Naive thymus-derived CD8-positive, alpha-beta T cell (primary cell): ENCODE measurements around the gene PAX2. TPM values are rescaled to one million over a fixed set of nuclear protein-coding genes. Genes with fewer than 3 reads are reported as not detected.

Experiments used
- ATAC-seq, 2 donors: fragments of 150-1000 bp; cut with Tn5 transposase in 1 of 2; sonication (Bioruptor Pico), chemical (Tn5 transposase) in 1 of 2; 1 replicate in 1 of 2; 2 replicates in 1 of 2; pipeline ENCODE4 v1.10.0; 2021; ENCODE audit warnings: mild to moderate bottlenecking in 2 of 2, moderate library complexity in 2 of 2
- POLR2A ChIA-PET: fragments of 350-600 bp; sonication (Branson Sonifier 250); formaldehyde crosslinking; loops from one replicate; lab custom pipeline; 2021; ENCODE audit warnings: antibody characterized with exemption; lab: Charles Lee
- DNase-seq, 10 donors: peaks; one replicate each; pipeline versions ENCODE4 v3.0.0 to v3.0.0-alpha.2; 2020 to 2022
- H3K27ac Mint-ChIP-seq, 10 donors: one replicate each; pipeline ENCODE4 v1.8.0; 2020 to 2022; ENCODE audit warnings: mild to moderate bottlenecking in 10 of 10, mixed read lengths in 10 of 10, moderate library complexity in 4 of 10, inconsistent platforms in 1 of 10
- H3K27me3 Mint-ChIP-seq, 5 donors: one replicate each; pipeline ENCODE4 v1.8.0; 2021 to 2022; ENCODE audit warnings: mixed read lengths in 5 of 5
- H3K36me3 Mint-ChIP-seq, 3 donors: one replicate each; pipeline ENCODE4 v1.8.0; 2020 to 2022; ENCODE audit warnings: mixed read lengths in 3 of 3, mild to moderate bottlenecking in 2 of 3, inconsistent platforms in 1 of 3
- H3K4me1 Mint-ChIP-seq, 4 donors: one replicate each; pipeline ENCODE4 v1.8.0; 2021 to 2022; ENCODE audit warnings: mixed read lengths in 4 of 4
- H3K4me3 Mint-ChIP-seq, 10 donors: one replicate each; pipeline ENCODE4 v1.8.0; 2020 to 2022; ENCODE audit warnings: mild to moderate bottlenecking in 10 of 10, mixed read lengths in 10 of 10, moderate library complexity in 6 of 10, inconsistent platforms in 1 of 10
- H3K9me3 Mint-ChIP-seq, 9 donors: one replicate each; pipeline ENCODE4 v1.8.0; 2020 to 2022; ENCODE audit warnings: mixed read lengths in 9 of 9, mild to moderate bottlenecking in 3 of 9, inconsistent platforms in 1 of 9, moderate library complexity in 1 of 9
- polyA plus RNA-seq, 3 donors: library from polyadenylated mRNA; unstranded; fragments of 300-500 nt; fragmentation: Illumina TruSeq; gene quantifications; one replicate each; pipeline ENCODE4 v1.2.3, GENCODE V29; 2021
- total RNA-seq, 8 experiments: library from RNA in 2 of 8; stranded (reverse) in 2 of 8; gene quantifications; one replicate each; pipeline ENCODE4 v1.2.3 and lab custom pipeline; 2021 to 2026

PAX2 gene
- total and polyA plus RNA-seq, 5 experiments from 2014 or later = not detected

- Mint-ChIP-seq H3K4me3 (peak overlapping the region in 9 of 10 donors; percentile 24 to 79 (median 51)), H3K4me1 (peaks cover 23 to 32% (median 29%) of the 10 kb centered on the region in 4 donors), H3K27me3 (peaks cover 41 to 78% (median 56%) of the 10 kb centered on the region in 5 donors), H3K9me3 (peaks cover 0 to 4% (median 0%) of the 10 kb centered on the region in 9 donors), H3K27ac (peak overlapping the region in 2 of 10 donors; percentile 29 to 56), H3K36me3 (peaks cover 0 to 5% (median 0%) of the 10 kb centered on the region in 3 donors)
- DNase-seq (no peak), ATAC-seq (no peak)
- POLR2A ChIA-PET = interaction anchor here (1.1 kb wide), 1 partner anchor 11 kb away, joined by 3 read pairs; no protein-coding TSS in a partner anchor
These were observed 80.0 kb downstream of the PAX2 start for GRCh38 chr10:100825325-100825875.

- no peak for ATAC-seq
- DNase-seq = peak in 1 of 10 donors; percentile 5
- peak overlapping the region in 5 of 10 donors; percentile 19 to 51 (median 39) for H3K4me3 Mint-ChIP-seq
- no peak overlapping the region for H3K27ac Mint-ChIP-seq
- H3K4me1 Mint-ChIP-seq = peaks cover 25 to 39% (median 36%) of the 10 kb centered on the region in 4 donors
- H3K36me3 Mint-ChIP-seq = peaks cover 0 to 5% (median 0%) of the 10 kb centered on the region in 3 donors
- POLR2A ChIA-PET = interaction anchor here (1.1 kb wide), 1 partner anchor 11 kb away, joined by 3 read pairs; no protein-coding TSS in a partner anchor
- H3K9me3 Mint-ChIP-seq = peaks cover 0 to 8% (median 0%) of the 10 kb centered on the region in 9 donors
- peaks cover 48 to 81% (median 63%) of the 10 kb centered on the region in 5 donors for H3K27me3 Mint-ChIP-seq
These were observed 80.8 kb downstream of the PAX2 start for GRCh38 chr10:100826031-100826651.

- Mint-ChIP-seq H3K4me3 (peak overlapping the region; percentile 41 to 97 (median 72)), H3K4me1 (peaks cover 25 to 40% (median 36%) of the 10 kb centered on the region in 4 donors), H3K27ac (no peak overlapping the region), H3K9me3 (peaks cover 0 to 9% (median 0%) of the 10 kb centered on the region in 9 donors), H3K27me3 (peaks cover 51 to 86% (median 68%) of the 10 kb centered on the region in 5 donors), H3K36me3 (peaks cover 0 to 5% (median 0%) of the 10 kb centered on the region in 3 donors)
- peak; percentile 24 to 31 for ATAC-seq
- peak in 1 of 10 donors; percentile 7 for DNase-seq
- POLR2A ChIA-PET = no interaction called here
These were observed 81.2 kb downstream of the PAX2 start for GRCh38 chr10:100826661-100826982.

- peak overlapping the region in 1 of 10 donors; percentile 73 for H3K27ac Mint-ChIP-seq
- H3K9me3 Mint-ChIP-seq = peaks cover 0 to 9% (median 0%) of the 10 kb centered on the region in 9 donors
- H3K36me3 Mint-ChIP-seq = peaks cover 0 to 5% (median 0%) of the 10 kb centered on the region in 3 donors
- H3K4me3 Mint-ChIP-seq = peak overlapping the region; percentile 71 to 97 (median 82)
- peaks cover 25 to 40% (median 36%) of the 10 kb centered on the region in 4 donors for H3K4me1 Mint-ChIP-seq
- H3K27me3 Mint-ChIP-seq = peaks cover 49 to 88% (median 71%) of the 10 kb centered on the region in 5 donors
- ATAC-seq (peak; percentile 51 to 58), DNase-seq (peak in 5 of 10 donors; percentile 19 to 39 (median 36))
- POLR2A ChIA-PET = no interaction called here
These were observed 81.8 kb downstream of the PAX2 start for GRCh38 chr10:100826983-100827818.

GRCh38 chr10:100827819-100828737 is 82.7 kb downstream of the PAX2 start:
- DNase-seq (peak in 4 of 10 donors; percentile 7 to 26 (median 11)), ATAC-seq (peak; percentile 38 to 39)
- H3K9me3 Mint-ChIP-seq = peaks cover 0 to 9% (median 0%) of the 10 kb centered on the region in 9 donors
- H3K36me3 Mint-ChIP-seq = peaks cover 0 to 5% (median 0%) of the 10 kb centered on the region in 3 donors
- peaks cover 40 to 88% (median 72%) of the 10 kb centered on the region in 5 donors for H3K27me3 Mint-ChIP-seq
- H3K4me1 Mint-ChIP-seq = peaks cover 25 to 40% (median 36%) of the 10 kb centered on the region in 4 donors
- H3K4me3 Mint-ChIP-seq = peak overlapping the region; percentile 82 to 97 (median 90)
- peak overlapping the region in 4 of 10 donors; percentile 43 to 75 (median 60) for H3K27ac Mint-ChIP-seq
- POLR2A ChIA-PET = no interaction called here

- DNase-seq (peak in 6 of 10 donors; percentile 6 to 33 (median 26)), ATAC-seq (peak; percentile 42 to 54)
- H3K27ac Mint-ChIP-seq = peak overlapping the region in 2 of 10 donors; percentile 43 to 75
- H3K4me1 Mint-ChIP-seq = peaks cover 25 to 40% (median 36%) of the 10 kb centered on the region in 4 donors
- H3K4me3 Mint-ChIP-seq = peak overlapping the region; percentile 82 to 97 (median 90)
- peaks cover 0 to 5% (median 0%) of the 10 kb centered on the region in 3 donors for H3K36me3 Mint-ChIP-seq
- POLR2A ChIA-PET = no interaction called here
- H3K9me3 Mint-ChIP-seq = peaks cover 0 to 9% (median 0%) of the 10 kb centered on the region in 9 donors
- H3K27me3 Mint-ChIP-seq = peaks cover 34 to 86% (median 71%) of the 10 kb centered on the region in 5 donors
These were observed 83.3 kb downstream of the PAX2 start for GRCh38 chr10:100828738-100829096.

- Mint-ChIP-seq H3K36me3 (peaks cover 0 to 5% (median 0%) of the 10 kb centered on the region in 3 donors), H3K27me3 (peaks cover 28 to 84% (median 70%) of the 10 kb centered on the region in 5 donors), H3K9me3 (peaks cover 0 to 9% (median 0%) of the 10 kb centered on the region in 9 donors), H3K4me3 (peak overlapping the region; percentile 82 to 97 (median 90)), H3K4me1 (peaks cover 25 to 40% (median 36%) of the 10 kb centered on the region in 4 donors), H3K27ac (no peak overlapping the region)
- ATAC-seq (peak in 1 of 2 donors; percentile 22), DNase-seq (peak in 2 of 10 donors; percentile 6 to 12)
- POLR2A ChIA-PET = no interaction called here
These were observed 83.9 kb downstream of the PAX2 start for GRCh38 chr10:100829097-100829870.

GRCh38 chr10:100829933-100830727 is 84.7 kb downstream of the PAX2 start:
- DNase-seq (peak in 1 of 10 donors; percentile 7), ATAC-seq (peak in 1 of 2 donors; percentile 18)
- POLR2A ChIA-PET = no interaction called here
- peak overlapping the region in 1 of 10 donors; percentile 11 for H3K27ac Mint-ChIP-seq
- peaks cover 20 to 76% (median 67%) of the 10 kb centered on the region in 5 donors for H3K27me3 Mint-ChIP-seq
- peaks cover 25 to 38% (median 36%) of the 10 kb centered on the region in 4 donors for H3K4me1 Mint-ChIP-seq
- peak overlapping the region; percentile 64 to 96 (median 82) for H3K4me3 Mint-ChIP-seq
- peaks cover 0 to 5% (median 0%) of the 10 kb centered on the region in 3 donors for H3K36me3 Mint-ChIP-seq
- peaks cover 0 to 9% (median 0%) of the 10 kb centered on the region in 9 donors for H3K9me3 Mint-ChIP-seq

- POLR2A ChIA-PET = no interaction called here
- H3K36me3 Mint-ChIP-seq = peaks cover 0 to 5% (median 0%) of the 10 kb centered on the region in 3 donors
- peaks cover 23 to 33% (median 32%) of the 10 kb centered on the region in 4 donors for H3K4me1 Mint-ChIP-seq
- peaks cover 14 to 70% (median 61%) of the 10 kb centered on the region in 5 donors for H3K27me3 Mint-ChIP-seq
- no peak overlapping the region for H3K27ac Mint-ChIP-seq
- H3K4me3 Mint-ChIP-seq = peak overlapping the region in 9 of 10 donors; percentile 16 to 96 (median 82)
- ATAC-seq = no peak
- no peak for DNase-seq
- peaks cover 0 to 9% (median 0%) of the 10 kb centered on the region in 9 donors for H3K9me3 Mint-ChIP-seq
These were observed 85.3 kb downstream of the PAX2 start for GRCh38 chr10:100830728-100831111.

GRCh38 chr10:100831742-100832141 is 86.4 kb downstream of the PAX2 start:
- POLR2A ChIA-PET = no interaction called here
- Mint-ChIP-seq H3K9me3 (peaks cover 0 to 9% (median 0%) of the 10 kb centered on the region in 9 donors), H3K27me3 (peaks cover 10 to 62% (median 58%) of the 10 kb centered on the region in 5 donors), H3K27ac (no peak overlapping the region), H3K4me3 (no peak overlapping the region), H3K36me3 (peaks cover 0 to 5% (median 0%) of the 10 kb centered on the region in 3 donors), H3K4me1 (peaks cover 22 to 31% (median 30%) of the 10 kb centered on the region in 4 donors)
- DNase-seq (no peak), ATAC-seq (no peak)
